GM13977 (cell line): ENCODE measurements around the gene SLC38A1.

Experiments used
- DNase-seq: peaks from one replicate; pipeline ENCODE4 v3.0.0; 2012; ENCODE audit warnings: low spot score
- in situ Hi-C: fragments of 300-500 bp; cut with MboI; formaldehyde crosslinking; loops from one replicate; pipeline ENCODE4 v1.12.0; 2022; ENCODE audit warnings: low sequenced_read_pairs, low pct_unique_long_range_greater_than_20kb, mixed read lengths, inconsistent platforms; ENCODE audit not compliant: unreplicated experiment
- TF ChIP-seq, protein P1 (sequence below): IDR thresholded peaks from 2 replicates; pipeline ENCODE4 v1.5.1; 2012; ENCODE audit warnings: mild to moderate bottlenecking, control low read depth; ENCODE audit not compliant: insufficient read depth; ENCODE audit errors: extremely low read depth, missing control alignments

Gene SLC38A1

DNA sequence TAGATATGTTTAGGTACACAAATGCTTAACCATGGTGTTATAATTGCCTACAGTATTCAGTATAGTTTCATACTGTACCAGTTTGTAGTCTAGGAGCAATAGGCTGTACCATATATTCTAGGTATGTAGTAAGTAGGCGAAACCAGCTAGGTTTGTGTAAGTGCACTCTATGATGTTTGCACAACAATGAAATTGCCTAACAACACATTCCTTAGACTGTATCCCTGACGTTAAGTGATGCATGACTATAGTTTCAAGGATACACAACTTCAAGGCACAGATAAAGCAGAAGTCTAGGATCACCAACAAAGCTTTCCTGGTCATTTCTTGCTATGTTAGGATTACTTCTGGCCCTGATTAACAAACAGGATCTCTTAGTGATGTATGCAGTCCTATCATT, 135.1 kb downstream of the SLC38A1 start:
- DNase-seq: no peak
- TF ChIP-seq, protein P1, sequence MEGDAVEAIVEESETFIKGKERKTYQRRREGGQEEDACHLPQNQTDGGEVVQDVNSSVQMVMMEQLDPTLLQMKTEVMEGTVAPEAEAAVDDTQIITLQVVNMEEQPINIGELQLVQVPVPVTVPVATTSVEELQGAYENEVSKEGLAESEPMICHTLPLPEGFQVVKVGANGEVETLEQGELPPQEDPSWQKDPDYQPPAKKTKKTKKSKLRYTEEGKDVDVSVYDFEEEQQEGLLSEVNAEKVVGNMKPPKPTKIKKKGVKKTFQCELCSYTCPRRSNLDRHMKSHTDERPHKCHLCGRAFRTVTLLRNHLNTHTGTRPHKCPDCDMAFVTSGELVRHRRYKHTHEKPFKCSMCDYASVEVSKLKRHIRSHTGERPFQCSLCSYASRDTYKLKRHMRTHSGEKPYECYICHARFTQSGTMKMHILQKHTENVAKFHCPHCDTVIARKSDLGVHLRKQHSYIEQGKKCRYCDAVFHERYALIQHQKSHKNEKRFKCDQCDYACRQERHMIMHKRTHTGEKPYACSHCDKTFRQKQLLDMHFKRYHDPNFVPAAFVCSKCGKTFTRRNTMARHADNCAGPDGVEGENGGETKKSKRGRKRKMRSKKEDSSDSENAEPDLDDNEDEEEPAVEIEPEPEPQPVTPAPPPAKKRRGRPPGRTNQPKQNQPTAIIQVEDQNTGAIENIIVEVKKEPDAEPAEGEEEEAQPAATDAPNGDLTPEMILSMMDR: no peak
- in situ Hi-C loops: loop anchor here (25.0 kb wide), 1 partner anchor 879 kb away; no protein-coding TSS in a partner anchor
